Ectodermal cell (in vitro differentiated cells): Measurements from ENCODE around the gene ZNHIT2.
A peak's percentile ranks its signal among the peaks of the same experiment; 100 is the strongest.
"Not testable (repeated sequence)": the region's sequence is repeated elsewhere in the genome, so short reads cannot be mapped to it uniquely, and the experiment has no call there.

ENCODE experiments used
- H3K27ac ChIP-seq: 2 replicates; pipeline ENCODE4 v1.7.0; 2013; ENCODE audit warnings: mild to moderate bottlenecking, low read depth, low read length; ENCODE audit not compliant: insufficient read depth, poor library complexity, severe bottlenecking
- H3K27me3 ChIP-seq: 2 replicates; pipeline ENCODE4 v1.7.0; 2013; ENCODE audit warnings: mild to moderate bottlenecking, low read length; ENCODE audit not compliant: insufficient read depth, control insufficient read depth, poor library complexity, severe bottlenecking
- H3K36me3 ChIP-seq: one replicate; pipeline ENCODE4 v1.7.0; 2013; ENCODE audit warnings: low read length; ENCODE audit not compliant: control insufficient read depth, insufficient read depth
- H3K4me1 ChIP-seq: one replicate; pipeline ENCODE4 v1.7.0; 2013; ENCODE audit warnings: low read length; ENCODE audit not compliant: control insufficient read depth, insufficient read depth
- H3K4me3 ChIP-seq: 2 replicates; pipeline ENCODE4 v1.7.0; 2013; ENCODE audit warnings: low read depth, low read length, control low read depth; ENCODE audit not compliant: insufficient read depth
- H3K9me3 ChIP-seq: 2 replicates; pipeline ENCODE4 v1.7.0; 2013; ENCODE audit warnings: mild to moderate bottlenecking, low read length, moderate library complexity; ENCODE audit not compliant: control insufficient read depth
- WGBS, 2 experiments: methylation state at CpG; one replicate each; pipeline ENCODE4 v1.1.7; 2013; ENCODE audit warnings: missing lambda C conversion rate in 2 of 2; 5-methylcytosine and 5-hydroxymethylcytosine counted together

Gene ZNHIT2

GRCh38 chr11:65119670-65119995, 2.1 kb upstream of the ZNHIT2 start:
- H3K27me3 ChIP-seq, result no peaks in the 10 kb centered on the region
- no peaks in the 10 kb centered on the region for H3K9me3 ChIP-seq
- no peak overlapping the region for H3K27ac ChIP-seq
- H3K4me3 ChIP-seq, result no peak overlapping the region
- H3K36me3 ChIP-seq, result peaks cover 17% of the 10 kb centered on the region
- H3K4me1 ChIP-seq, result peaks cover 7% of the 10 kb centered on the region

GRCh38 chr11:65118891-65119669, 1.6 kb upstream of the ZNHIT2 start:
- 93 to 94% methylated on average over 18 of the region's 18 CpGs for WGBS, 2 experiments
- H3K27ac ChIP-seq, H3K4me3 ChIP-seq, H3K4me1 ChIP-seq, H3K27me3 ChIP-seq, H3K9me3 ChIP-seq: not testable (repeated sequence)
- peaks cover 17% of the 10 kb centered on the region for H3K36me3 ChIP-seq

GRCh38 chr11:65118097-65118837, 766 bp upstream of the ZNHIT2 start:
- WGBS, 2 experiments, result 91% methylated on average over 18 of the region's 18 CpGs
- Histone ChIP-seq H3K27me3 (no peaks in the 10 kb centered on the region), H3K36me3 (peaks cover 17% of the 10 kb centered on the region), H3K27ac (no peak overlapping the region), H3K4me3 (no peak overlapping the region), H3K4me1 (peaks cover 7% of the 10 kb centered on the region), H3K9me3 (no peaks in the 10 kb centered on the region)

GRCh38 chr11:65116370-65117205, 913 bp downstream of the ZNHIT2 start:
- H3K4me3 ChIP-seq, result peak overlapping the region; percentile 89
- 33 to 34% methylated on average over 68 of the region's 68 CpGs for WGBS, 2 experiments

GRCh38 chr11:65115361-65116082, 2.0 kb downstream of the ZNHIT2 start:
- peaks cover 15% of the 10 kb centered on the region for H3K36me3 ChIP-seq
- no peaks in the 10 kb centered on the region for H3K9me3 ChIP-seq
- H3K4me3 ChIP-seq, result no peak overlapping the region
- no peaks in the 10 kb centered on the region for H3K27me3 ChIP-seq
- peaks cover 7% of the 10 kb centered on the region for H3K4me1 ChIP-seq
- H3K27ac ChIP-seq, result no peak overlapping the region
- 95 to 96% methylated on average over 21 of the region's 21 CpGs for WGBS, 2 experiments

More at GRCh38 chr11:65116370-65117205, 913 bp downstream of the ZNHIT2 start:
- H3K4me1 ChIP-seq, result peaks cover 7% of the 10 kb centered on the region
- no peak overlapping the region for H3K27ac ChIP-seq
- H3K9me3 ChIP-seq, result no peaks in the 10 kb centered on the region
- no peaks in the 10 kb centered on the region for H3K27me3 ChIP-seq
- peaks cover 17% of the 10 kb centered on the region for H3K36me3 ChIP-seq

GRCh38 chr11:65114538-65115171, 2.8 kb downstream of the ZNHIT2 start:
- 93% methylated on average over 11 of the region's 11 CpGs for WGBS, 2 experiments

GRCh38 chr11:65113839-65114238, 3.7 kb downstream of the ZNHIT2 start:
- Histone ChIP-seq H3K4me3 (no peak overlapping the region), H3K27me3 (no peaks in the 10 kb centered on the region), H3K27ac (no peak overlapping the region), H3K4me1 (peaks cover 7% of the 10 kb centered on the region), H3K36me3 (peaks cover 1% of the 10 kb centered on the region), H3K9me3 (no peaks in the 10 kb centered on the region)
- 95% methylated on average over 6 of the region's 6 CpGs for WGBS, 2 experiments

More at GRCh38 chr11:65114538-65115171, 2.8 kb downstream of the ZNHIT2 start:
- H3K4me1 ChIP-seq, result peaks cover 7% of the 10 kb centered on the region
- no peak overlapping the region for H3K4me3 ChIP-seq
- no peak overlapping the region for H3K27ac ChIP-seq
- no peaks in the 10 kb centered on the region for H3K27me3 ChIP-seq
- H3K36me3 ChIP-seq, result peaks cover 6% of the 10 kb centered on the region
- no peaks in the 10 kb centered on the region for H3K9me3 ChIP-seq

- 78 to 81% methylated on average over 14 of the region's 14 CpGs for WGBS, 2 experiments
- H3K9me3 ChIP-seq, result no peaks in the 10 kb centered on the region
- H3K27me3 ChIP-seq, result no peaks in the 10 kb centered on the region
- H3K4me3 ChIP-seq, result peak overlapping the region; percentile 85
- no peak overlapping the region for H3K27ac ChIP-seq
- H3K4me1 ChIP-seq, result peaks cover 7% of the 10 kb centered on the region
- peaks cover 4% of the 10 kb centered on the region for H3K36me3 ChIP-seq
Observed at GRCh38 chr11:65113361-65113756, 4.1 kb downstream of the ZNHIT2 start.

GRCh38 chr11:65112546-65113360, 4.7 kb downstream of the ZNHIT2 start:
- Histone ChIP-seq H3K9me3 (no peaks in the 10 kb centered on the region), H3K4me1 (peaks cover 7% of the 10 kb centered on the region), H3K36me3 (peaks cover 4% of the 10 kb centered on the region), H3K27me3 (no peaks in the 10 kb centered on the region), H3K4me3 (peak overlapping the region; percentile 85), H3K27ac (peak overlapping the region; percentile 88)
- WGBS, 2 experiments, result 2% methylated on average over 57 of the region's 57 CpGs
